Measurements from ENCODE around the gene ARMC12. TPM values are rescaled to one million over a fixed set of nuclear protein-coding genes. Genes with fewer than 3 reads are reported as not detected.
A peak's percentile ranks its signal among the peaks of the same experiment; 100 is the strongest.

Gene ARMC12
- total and polyA plus RNA-seq, 2 of the 13 experiments (the other 11 are each of a cell fraction or from before 2014, with no cell fraction given): 1.3 TPM; not detected in 1

- 60% methylated on average over 16 of the region's 16 CpGs for WGBS (ENCODE audit: low lambda C conversion rate)
- H3K27ac ChIP-seq (ENCODE audit: extremely low read length, insufficient read depth, low read length): no peak overlapping the region
- H3K27me3 ChIP-seq (ENCODE audit: control insufficient read depth in 1 of 2, insufficient read depth in 2 of 2, low read length in 2 of 2): no peaks in the 10 kb centered on the region
- no TSS peak for BruUV-seq (replicated peaks)
- POLR2A ChIA-PET: interaction anchor here (1.8 to 2.1 kb wide), 2 partner anchors 10 to 153 kb away, joined by 5 to 16 read pairs; no protein-coding TSS in a partner anchor
- ATAC-seq: peak; percentile 63
- FAIRE-seq: peak; percentile 72
- peak overlapping the region; percentile 52 for H3K4me2 ChIP-seq (ENCODE audit: low read depth, low read length)
- H3K4me1 ChIP-seq (ENCODE audit: insufficient read depth, low read length): peaks cover 79% of the 10 kb centered on the region
- H2AFZ ChIP-seq (ENCODE audit: low read length): peak overlapping the region; percentile 73
- CTCF ChIA-PET (ENCODE audit: low intra/inter-chr PET ratio, low total read pairs): interaction anchor here (1.1 to 5.0 kb wide), 4 partner anchors 51 to 215 kb away, joined by 3 to 131 read pairs (median 10); no protein-coding TSS in a partner anchor
- in situ Hi-C loops (cut with HindIII; ENCODE audit: extremely low pct_ligation_motif_present, low pct_unique_long_range_greater_than_20kb) (loop anchor here (5.0 to 10.0 kb wide), 2 partner anchors 155 to 423 kb away; no protein-coding TSS in a partner anchor), intact Hi-C loops (cut with micrococcal nuclease; ENCODE audit: unreplicated experiment) (loop anchor here (1.0 to 10.0 kb wide), 4 partner anchors 49 to 443 kb away; partner anchors contain the start of genes DEF6 and FKBP5)
- H3K9ac ChIP-seq (ENCODE audit: insufficient read depth, low read depth, low read length): 0 out of 2 replicates have a peak overlapping the region, but pooled peaks have one; percentile 13
- H3K79me2 ChIP-seq (ENCODE audit: insufficient read depth, low read length): no peaks in the 10 kb centered on the region
- H3K4me3 ChIP-seq (replicated peaks in 1 of 3; ENCODE audit: insufficient read depth in 1 of 3, low read depth in 2 of 3, low read length in 3 of 3): peak overlapping the region in 1 of 3 experiments; percentile 30; a peak in 2 of 6 replicates
- no peaks in the 10 kb centered on the region for H3K36me3 ChIP-seq (replicated peaks in 1 of 2; ENCODE audit: control insufficient read depth in 1 of 2, insufficient read depth in 2 of 2, low read length in 2 of 2)
- peak; percentile 87 for DNase-seq (ENCODE audit: low spot score)
- no peaks in the 10 kb centered on the region for H3K9me3 ChIP-seq (ENCODE audit: low read length)
- H4K20me1 ChIP-seq (ENCODE audit: insufficient read depth, low read length): no peaks in the 10 kb centered on the region
- TF ChIP-seq ZFX (CRISPR knock-in tag; IDR thresholded peaks at IDR 0.05; ENCODE audit: low read depth) (peak; percentile 49; the same call in 1 of the 2 replicates), SNAI1 (CRISPR knock-in tag; IDR thresholded peaks at IDR 0.05; ENCODE audit: borderline replicate concordance) (no peak), ZNF530 (CRISPR knock-in tag; IDR thresholded peaks at IDR 0.05; ENCODE audit: low read depth) (no peak), ZGPAT (CRISPR knock-in tag; IDR thresholded peaks at IDR 0.05) (0 out of 2 replicates have a peak, but pooled peaks have one; percentile 50), DZIP1 (CRISPR knock-in tag; IDR thresholded peaks at IDR 0.05) (no peak), TCF12 (IDR thresholded peaks at IDR 0.05) (no peak), TCF12 (CRISPR knock-in tag; IDR thresholded peaks at IDR 0.05) (no peak), MAF1 (CRISPR knock-in tag; IDR thresholded peaks at IDR 0.05; ENCODE audit: borderline replicate concordance) (no peak), RAD21 (CRISPR knock-in tag; IDR thresholded peaks at IDR 0.05) (peak; percentile 85), ZNF232 (CRISPR knock-in tag; IDR thresholded peaks at IDR 0.05; ENCODE audit: borderline replicate concordance) (no peak), HMG20A (CRISPR knock-in tag; IDR thresholded peaks at IDR 0.05; ENCODE audit: borderline replicate concordance) (no peak), KLF6 (CRISPR knock-in tag; IDR thresholded peaks at IDR 0.05) (0 out of 2 replicates have a peak, but pooled peaks have one; percentile 59), SOX5 (CRISPR knock-in tag; IDR thresholded peaks at IDR 0.05; ENCODE audit: borderline replicate concordance) (peak; percentile 48; the same call in 1 of the 2 replicates), ESRRA (CRISPR knock-in tag; IDR thresholded peaks at IDR 0.05; ENCODE audit: low read depth) (no peak), EZH2 (conservative IDR thresholded peaks at IDR 0.05; ENCODE audit: low read depth, low read length) (no peak), SRSF1 (optimal IDR thresholded peaks at IDR 0.05; ENCODE audit: low read depth, low read length) (no peak), PHB2 (IDR thresholded peaks at IDR 0.05; ENCODE audit: partially characterized antibody) (no peak), ARHGAP35 (CRISPR knock-in tag; IDR thresholded peaks at IDR 0.05; ENCODE audit: borderline replicate concordance) (no peak), PAF1 (CRISPR knock-in tag; IDR thresholded peaks at IDR 0.05) (no peak)
These were observed 780 bp downstream of the ARMC12 start for GRCh38 chr6:35737413-35738211.

Measured in HepG2 (cell line).